Inferior parietal cortex (tissue), 1 donor: ENCODE results near the gene AJAP1.

ENCODE experiments used
- DNase-seq: peaks from one replicate; pipeline ENCODE4 v3.0.0-alpha.2; 2016; ENCODE audit errors: extremely low spot score

Gene AJAP1

DNA sequence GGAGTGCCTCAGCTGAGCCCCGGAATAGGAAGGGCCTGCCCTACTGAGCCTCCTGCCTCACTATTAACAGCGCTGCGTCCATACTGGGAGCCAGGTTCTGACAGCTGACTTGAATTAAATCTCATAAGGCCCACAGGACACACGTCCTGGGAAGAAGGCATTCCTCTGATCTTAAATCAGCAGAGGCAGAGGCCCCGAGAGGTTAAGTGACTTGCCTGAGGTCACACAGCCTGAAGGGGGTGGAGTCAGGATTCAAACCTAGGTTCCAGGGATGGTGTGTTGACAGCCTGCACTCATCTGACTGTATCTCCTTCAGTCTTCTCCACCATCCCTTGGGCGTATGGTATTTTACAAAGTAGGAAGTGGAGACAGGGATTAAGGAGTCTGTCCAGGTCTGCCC, 79.8 kb downstream of the AJAP1 start:
- no peak for DNase-seq

DNA sequence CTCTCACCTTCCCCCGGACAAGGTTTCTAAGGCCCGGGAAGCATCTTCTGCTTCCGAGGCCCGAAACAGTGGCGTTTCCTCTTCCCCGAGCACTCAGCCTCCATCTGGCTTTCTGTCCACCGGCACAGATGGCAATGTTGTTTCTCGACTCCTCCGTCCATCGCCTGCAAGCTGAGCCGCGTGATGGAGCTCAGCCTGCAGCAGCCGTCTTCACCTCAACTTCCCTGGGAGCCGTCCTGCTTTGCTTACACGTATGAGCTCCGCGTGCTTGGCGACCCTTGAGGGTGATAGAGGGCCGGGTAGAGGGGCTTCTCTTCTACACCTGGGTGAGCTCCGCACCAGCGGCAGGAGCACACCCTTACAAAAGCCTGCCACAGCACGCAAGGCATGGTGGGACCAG, 80.4 kb downstream of the AJAP1 start:
- peak; percentile 20 for DNase-seq

DNA sequence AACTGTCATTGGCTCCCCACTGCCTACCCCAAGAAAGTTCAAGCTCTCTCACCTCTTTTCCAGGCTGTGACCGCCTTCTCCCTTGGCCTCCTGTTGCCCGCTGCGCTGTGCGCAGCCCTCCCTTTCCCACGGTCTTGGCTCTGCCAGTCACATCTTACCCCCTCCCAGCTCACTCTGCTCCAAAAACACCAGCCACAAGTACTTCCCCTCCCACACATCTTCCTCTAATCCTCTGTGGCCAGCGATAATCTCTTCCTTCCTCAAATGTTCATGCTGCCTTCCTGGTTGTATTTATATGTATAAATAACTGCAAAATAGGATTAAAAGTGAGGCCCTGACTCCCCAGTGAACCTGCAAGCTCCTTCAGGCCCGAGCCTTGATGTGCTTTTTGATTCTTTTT, 81.8 kb downstream of the AJAP1 start:
- DNase-seq: no peak

DNA sequence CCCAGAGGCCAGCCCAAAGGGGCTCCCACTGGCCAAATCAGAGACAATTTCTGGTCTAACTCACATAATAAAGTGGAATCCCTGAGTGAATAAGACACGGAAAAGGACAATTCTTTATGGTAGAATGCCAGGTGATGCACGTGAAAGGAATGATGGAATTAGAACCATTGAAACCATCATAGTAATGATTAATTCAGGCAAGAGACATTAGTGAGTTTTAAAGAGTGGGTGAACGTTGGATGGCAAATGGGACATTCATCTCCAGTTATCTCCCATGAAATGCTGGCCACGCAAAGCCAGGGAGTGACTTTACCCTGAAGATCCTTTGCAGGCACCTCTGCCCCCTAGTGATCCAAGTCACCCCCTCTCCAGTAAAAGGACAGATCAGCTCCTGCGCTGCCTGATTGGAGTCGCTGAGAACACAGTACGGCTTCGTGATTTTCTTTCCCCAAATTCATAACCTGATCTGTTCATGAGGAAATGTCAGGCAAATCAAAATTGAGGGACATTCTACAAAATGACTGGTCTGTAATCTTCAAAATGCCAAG, 87.5 kb downstream of the AJAP1 start:
- DNase-seq: no peak

DNA sequence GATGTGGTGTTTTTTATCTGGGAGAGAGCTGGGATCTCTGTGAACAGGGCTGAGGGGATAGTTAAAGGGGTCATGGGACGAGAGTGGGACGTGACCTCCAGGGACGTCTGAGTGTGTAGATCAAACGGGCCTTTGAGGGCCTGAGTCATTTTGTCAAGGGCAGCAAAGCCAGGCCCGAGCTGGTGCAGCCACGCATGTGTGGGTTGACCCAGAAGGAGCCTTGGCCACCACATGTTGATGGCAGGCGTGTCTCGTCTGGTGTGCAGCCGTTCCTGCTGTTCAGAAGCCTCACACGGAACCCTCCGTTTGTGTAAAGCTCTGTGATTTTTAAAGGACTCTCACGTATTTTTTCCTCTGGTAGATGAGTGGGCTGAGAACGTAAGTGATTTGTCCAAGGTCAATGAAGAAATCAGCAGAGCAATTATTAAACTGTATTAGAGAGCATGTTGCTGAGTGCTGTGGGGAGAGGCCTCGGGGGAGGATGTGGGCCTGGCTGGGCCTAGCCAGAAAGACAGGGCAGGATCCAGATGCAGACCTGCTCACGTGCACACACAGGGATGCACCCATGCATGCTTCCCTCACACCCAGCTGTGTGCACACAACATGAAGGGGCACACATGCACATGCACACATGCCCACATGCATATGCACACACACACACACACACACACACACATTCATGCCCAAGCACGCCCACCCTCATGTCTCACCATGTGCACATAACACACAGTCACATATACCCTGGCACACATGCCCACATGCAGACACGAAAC, 89.8 kb downstream of the AJAP1 start:
- no peak for DNase-seq

DNA sequence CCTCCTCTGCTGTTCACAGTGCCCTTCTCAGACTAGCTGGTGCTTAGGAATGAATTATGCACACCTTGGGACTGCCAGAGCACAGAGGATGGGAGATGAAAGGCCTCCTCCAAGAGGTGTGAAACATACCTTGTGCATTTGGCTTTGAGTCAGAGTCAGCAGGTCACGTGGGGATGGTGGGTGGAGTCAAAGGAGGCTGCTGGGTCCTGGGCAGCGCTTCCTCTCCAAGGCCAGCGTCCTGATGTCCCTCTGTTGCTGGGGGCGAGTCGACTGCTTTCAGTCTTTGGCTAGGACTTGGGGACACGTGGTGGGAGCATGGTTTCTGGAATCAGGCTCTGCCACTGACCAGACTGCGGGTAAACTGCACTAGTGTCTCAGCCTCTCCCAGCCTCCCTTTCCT, 91.2 kb downstream of the AJAP1 start:
- DNase-seq: no peak

DNA sequence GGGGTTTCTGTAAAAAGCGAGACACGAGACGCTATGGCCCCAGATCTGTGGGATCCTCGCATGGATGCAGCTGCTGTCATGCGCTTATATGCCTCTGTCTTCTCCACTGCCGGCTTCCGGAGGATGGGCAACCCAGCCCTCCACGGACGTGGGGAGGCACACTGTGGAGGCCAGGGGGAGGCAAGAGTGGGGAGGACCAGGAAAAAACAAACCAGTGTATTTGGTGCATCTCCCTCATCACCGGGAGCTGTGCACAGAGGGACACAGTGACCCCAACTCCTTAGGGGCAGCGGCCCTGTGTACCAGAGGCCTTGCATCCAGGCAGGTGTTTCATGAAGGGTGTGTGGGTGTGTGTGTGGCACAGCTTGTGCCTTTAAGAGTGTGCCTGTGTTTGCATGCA, 95.0 kb downstream of the AJAP1 start:
- DNase-seq: no peak

DNA sequence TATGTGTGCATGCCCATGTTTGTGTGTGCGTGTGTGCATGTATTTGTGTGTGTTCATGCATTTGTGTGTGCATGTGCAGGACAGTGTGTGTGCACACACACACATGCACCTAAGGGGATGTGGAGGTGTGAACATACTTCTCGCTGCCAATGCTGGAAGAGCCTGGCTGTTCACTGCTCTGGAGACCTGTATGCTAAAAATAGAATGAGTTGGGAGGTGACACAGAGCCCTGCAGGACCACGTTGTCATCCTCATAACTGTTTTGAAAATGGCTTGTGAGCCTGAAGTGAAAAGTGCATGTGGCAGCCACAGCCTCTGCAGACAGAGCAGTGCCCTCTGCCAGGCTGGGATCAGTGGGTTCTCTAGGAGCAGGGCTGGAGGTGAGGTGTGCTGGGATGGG, 95.8 kb downstream of the AJAP1 start:
- no peak for DNase-seq

DNA sequence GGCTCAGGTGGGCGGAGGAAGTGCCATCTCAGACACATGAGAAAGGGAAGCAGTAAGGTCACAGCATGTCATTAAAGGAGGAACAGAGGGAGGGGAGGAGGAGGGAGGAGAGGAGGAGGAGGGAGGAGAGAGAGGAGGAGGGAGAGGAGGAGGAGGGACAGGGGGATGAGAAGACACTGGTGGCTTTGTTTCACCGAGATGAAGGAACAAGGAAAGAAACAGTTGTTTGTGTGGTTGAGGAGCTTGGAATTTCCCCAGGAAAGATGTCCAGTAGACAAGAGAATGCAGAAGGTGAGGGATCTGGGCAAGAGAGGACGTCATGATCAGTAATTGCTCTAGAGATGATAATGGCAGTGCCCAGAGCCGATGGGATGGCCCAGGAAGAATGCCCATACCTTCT, 97.7 kb downstream of the AJAP1 start:
- no peak for DNase-seq

DNA sequence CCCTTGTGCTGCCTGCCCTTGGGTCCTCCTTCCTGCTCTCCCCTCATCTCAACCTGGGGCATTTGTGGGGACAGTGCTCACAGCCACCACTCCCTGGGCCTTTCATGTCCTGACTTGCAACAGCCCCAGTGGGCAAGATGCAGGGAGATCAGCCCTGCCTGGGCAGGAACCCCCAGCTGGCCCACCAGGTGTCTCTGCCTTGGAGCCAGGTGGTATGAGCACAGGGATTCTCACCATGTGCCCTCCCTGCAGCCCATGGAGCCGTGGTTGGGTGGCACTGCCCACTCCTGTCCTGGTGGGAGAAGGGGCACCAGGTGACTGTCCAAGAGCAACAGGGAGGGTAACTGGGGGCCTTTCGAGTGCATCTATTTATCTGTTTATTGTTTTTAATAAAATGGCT, 100.4 kb downstream of the AJAP1 start:
- DNase-seq: no peak

DNA sequence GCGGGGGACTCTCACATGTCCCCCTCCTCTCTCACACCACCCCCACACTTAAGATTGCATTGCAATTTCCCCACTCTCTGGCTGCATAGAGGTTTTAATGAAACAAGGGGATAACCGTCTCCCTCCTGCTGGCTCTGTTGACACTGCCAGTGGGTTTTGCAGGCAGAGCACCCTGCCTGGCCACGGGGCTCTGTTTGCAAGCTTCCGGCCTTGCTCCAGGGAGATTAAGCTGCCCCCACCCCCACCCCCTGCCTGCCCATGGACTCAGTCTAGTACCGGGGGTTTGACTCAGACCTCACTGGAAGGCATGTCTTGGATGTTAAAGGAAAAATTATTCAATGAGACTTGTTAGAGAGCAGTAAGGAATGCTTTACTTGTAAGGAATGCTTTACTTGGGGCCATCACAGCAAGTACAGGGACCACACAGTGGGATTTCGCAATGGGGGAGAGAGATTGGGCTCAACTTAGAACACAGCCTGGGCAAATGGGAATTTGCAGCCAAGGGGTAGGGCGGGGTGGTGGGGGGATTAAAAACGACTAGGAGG, 101.0 kb downstream of the AJAP1 start:
- no peak for DNase-seq

DNA sequence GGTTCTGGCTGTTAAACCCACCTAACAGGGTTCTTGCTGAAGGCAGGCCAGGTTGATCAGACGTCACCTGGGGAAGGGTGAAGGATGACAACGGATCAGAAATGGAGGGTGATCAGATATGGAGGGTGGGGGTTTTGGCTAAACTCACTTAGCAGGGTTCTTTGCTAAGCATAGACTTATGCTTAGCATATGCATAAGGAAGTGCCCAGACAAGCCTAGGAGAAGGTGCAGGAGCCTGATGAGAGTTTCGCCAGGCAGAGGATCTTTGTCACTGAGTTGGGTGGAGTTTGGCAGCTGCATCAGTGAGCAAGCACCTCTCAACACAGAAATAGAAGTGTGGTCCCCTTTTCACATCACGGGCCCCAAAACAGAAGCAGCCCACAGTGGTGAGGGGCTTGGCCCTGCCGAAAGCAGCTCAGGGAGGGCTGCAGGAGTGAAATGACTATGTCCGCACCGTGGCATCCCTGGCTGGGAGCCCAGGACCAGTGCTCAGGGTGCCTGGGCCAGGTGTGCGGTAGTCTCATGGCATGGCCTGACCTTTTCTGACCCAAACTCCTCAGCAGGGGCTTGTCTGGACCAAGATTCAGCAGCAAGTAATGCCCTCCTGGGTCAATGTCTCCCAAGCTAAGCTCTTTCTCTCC, 101.6 kb downstream of the AJAP1 start:
- DNase-seq: no peak

DNA sequence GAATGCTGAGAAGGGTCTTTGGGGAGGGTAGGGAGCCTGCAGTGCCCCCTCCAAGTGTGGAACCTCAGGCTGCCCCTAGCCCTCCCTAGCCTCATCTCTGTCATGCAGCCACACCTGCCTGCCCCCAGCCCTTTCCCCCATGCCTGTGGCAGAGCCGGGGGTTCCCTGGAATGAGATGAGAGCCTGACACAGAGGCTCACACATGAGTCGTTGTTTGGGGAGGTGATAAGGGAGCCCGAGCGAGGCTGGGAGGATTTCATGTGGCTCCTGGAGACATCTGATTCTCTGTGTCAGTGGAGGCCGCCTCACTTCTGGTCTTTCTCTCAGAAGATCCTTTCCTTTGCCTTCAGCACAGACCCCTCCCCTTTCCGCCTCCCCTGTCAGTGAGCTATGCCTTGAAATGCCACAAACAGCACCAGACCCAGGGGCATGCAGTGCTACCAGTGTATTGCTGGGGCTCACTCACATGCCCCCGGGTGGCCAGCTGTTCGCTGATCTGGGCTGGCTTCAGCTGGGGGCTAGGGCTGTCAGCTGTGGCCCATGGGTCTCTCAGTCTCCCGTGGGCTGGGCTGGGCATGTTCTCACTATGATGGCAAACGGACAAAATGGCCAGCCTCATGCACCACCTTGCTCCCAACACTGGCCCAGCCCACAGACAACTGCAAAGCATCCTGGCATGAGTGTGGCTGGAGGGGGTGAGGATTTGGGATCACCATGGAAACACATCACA, 102.6 kb downstream of the AJAP1 start:
- DNase-seq: no peak

DNA sequence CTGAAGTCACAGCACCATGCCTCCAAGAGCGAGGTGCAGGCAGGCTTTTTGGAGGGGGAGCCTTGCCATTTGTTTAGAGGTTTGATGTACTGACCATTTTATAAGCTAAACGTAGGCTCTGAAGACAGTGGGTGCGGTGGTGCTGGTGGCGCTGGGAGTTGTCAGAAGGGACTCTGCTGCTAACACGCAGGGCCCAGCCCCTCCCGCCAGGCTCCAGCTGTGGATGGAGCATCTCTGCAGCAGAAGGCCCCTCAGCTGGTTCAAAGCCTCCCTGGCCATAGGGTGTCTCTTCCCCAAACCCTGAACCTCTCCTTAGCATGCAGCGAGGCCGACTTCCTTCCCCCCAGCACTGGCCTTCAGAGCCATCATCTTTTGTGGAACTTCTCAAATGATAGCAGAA, 105.3 kb downstream of the AJAP1 start:
- DNase-seq: no peak

DNA sequence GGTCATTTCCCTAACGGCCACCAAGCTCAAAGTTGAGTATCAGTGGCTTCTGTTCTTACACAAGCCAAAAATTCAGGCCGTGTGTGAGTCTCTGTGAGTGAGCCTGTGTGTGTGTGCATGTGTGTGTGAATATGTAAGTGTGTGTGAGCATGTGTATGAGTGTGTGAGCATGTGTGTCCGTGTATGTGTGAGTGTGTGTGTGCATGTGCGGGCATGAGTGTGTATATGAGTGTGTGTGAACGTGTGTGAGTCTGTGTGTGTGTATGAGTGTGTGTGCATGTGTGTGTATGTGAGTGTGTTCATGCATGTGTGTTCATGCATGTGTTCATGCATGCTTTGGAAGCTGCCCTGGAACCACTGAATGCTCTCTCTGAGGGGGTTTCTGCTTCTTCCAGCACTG, 105.7 kb downstream of the AJAP1 start:
- DNase-seq: no peak

DNA sequence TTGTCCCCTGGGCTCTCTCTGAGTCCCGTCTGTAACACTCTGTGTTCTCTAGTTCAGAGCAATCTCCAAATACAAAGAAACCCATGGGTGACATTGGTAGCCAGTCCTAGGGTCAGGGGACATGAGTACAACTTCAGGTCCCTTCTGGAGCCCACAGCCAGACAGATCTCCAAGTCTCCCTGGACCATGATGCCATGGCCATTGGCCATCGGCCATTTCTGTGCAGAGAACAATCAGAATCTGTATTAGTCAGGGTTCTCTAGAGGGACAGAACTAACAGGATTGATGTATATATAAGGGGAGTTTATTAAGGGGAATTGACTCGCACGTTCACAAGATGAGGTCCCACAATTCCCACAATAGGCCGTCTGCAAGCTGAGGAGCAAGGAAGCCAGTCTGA, 106.9 kb downstream of the AJAP1 start:
- no peak for DNase-seq

DNA sequence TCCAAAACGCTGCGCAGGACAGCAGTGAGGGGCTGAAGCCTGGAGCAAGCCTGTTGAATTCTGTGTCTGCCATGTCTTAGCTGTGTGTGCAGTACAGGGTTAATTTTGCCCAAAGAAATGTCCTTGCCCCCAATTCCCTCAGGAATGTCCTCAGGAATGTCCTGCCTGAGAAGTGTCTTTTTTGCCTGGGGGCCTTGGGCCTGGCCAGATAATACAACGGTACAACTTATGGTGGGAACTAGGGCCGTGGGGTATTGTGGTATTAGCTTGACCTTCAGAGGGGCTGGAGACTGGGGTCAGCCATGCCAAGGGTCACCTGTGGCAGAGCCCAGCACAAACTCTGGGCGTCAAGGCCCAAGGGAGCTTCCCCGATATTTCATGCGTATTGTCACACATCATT, 107.7 kb downstream of the AJAP1 start:
- DNase-seq: no peak

DNA sequence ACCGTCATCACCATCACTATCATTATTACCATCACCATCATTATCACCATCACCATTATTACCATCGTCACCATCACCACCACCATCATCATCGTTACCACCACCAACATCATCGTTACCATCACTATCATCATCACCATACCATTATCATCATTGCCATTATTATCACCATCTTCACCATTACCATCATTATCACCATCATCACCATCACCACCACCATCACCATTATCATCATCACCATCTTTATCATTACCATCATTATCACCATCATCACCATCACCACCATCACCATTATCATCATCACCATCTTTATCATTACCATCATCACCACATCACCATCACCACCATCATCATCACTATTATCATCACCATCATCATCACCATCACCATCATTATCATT, 112.9 kb downstream of the AJAP1 start:
- DNase-seq: no peak

DNA sequence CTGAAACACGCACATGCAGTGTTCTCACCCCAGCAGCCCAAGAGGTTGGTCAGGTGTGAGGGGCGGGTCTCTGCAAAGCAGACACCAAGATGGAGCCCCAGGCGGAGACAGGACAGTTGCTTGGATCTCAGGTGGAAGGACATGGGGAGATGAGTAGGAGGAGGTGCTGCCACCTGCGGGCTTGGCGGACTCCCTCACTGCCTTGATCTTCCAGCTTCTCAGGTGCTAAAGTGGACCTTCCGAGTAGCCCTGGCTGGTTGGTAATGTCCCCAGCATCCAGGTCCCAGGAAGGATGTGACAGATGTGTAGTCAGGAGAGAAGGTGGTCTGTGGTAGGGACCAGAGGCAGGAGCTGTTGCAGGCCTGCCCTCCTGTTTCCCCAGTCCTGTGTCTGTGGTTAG, 114.1 kb downstream of the AJAP1 start:
- DNase-seq: no peak

DNA sequence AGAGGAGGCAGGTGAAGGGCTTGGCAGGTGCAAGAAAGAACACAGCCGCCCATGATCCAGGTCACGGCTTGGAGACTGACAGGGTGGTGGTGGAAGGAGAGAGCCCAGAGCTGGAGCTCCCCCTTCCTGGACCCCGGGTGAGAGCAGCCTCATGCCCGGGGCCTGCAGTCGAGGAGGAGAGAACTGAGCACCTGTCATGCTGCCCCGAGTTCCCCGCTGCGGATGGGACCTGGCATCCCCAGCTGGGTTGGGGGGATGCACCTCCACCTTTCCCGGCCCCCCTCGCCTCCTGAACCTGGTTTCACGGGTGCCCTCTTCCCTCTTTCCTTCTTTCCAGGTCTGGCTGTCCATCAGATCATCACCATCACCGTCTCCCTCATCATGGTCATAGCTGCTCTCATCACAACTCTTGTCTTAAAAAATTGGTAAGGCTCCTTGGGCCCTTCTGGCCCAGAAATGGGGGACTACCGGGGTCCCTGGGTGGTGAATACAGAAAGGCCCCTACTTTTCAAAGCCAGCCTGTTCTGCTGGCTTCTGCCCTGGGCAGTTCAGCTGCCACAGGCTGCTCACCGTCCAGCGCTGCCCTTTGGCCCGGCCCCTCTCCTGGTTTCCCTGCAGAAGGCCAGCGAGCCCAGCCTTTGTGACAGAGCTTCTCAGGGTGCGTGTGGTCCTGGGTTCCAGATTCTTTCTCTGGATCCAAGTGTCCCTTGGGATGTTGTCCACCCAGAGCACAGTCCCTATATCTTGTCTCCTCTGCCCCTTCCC, 115.3 kb downstream of the AJAP1 start:
- no peak for DNase-seq

DNA sequence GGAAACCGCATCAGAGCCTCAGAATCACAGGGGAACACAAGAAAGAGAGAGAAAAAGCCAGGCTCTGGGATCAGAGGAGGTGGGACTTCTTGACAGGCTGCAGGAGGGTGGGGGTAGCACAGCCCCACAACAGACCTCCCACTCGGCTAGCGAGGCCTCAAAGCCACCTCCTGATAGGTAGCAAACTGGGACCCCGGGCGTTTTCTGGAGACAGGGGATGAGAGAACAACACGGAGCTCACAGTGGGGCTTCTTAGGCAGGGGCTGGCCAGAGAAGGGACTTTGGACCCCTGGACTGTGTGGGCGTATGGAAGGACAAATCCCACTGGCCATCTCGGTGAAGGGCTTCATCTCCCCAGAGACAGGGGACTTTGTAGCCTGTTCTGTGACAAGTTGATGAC, 116.3 kb downstream of the AJAP1 start:
- no peak for DNase-seq

DNA sequence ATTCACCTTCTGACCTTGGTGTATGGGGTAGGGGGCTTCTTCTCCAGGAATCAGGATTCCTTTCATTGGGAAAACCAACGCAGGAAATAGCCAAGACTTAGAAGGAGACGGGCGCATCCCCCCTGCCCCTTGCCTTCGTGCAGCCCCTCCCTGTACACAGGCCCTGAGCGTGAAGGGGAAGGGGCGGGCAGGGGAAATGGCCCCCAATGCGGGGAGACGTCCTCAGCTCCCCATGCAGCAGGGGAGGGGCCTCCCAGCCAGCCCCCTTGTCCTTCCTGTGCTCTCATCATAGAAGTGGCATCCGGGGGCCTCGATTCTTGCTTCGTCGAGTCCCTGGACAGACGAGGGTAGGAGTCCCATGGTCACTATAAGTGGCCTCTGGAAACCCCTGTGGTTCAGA, 116.9 kb downstream of the AJAP1 start:
- DNase-seq: no peak
